Peyer's patch (tissue), 4 donors: ENCODE results near the gene NBDY. TPM values are rescaled to one million over a fixed set of nuclear protein-coding genes. Genes with fewer than 3 reads are reported as not detected.
"Not testable (repeated sequence)": the region's sequence is repeated elsewhere in the genome, so short reads cannot be mapped to it uniquely, and the experiment has no call there.

ENCODE experiments used
- DNase-seq, 3 donors: peaks; one replicate each; pipeline ENCODE4 v3.0.0-alpha.2; 2017 to 2019
- H3K27ac ChIP-seq, 4 donors: fragments of 200-600 bp; sonication (generic); one replicate each; pipeline ENCODE4 v1.5.1; 2016 to 2019
- H3K27me3 ChIP-seq, 2 donors: fragments of 200-600 bp; sonication (generic); one replicate each; pipeline ENCODE4 v1.5.1; 2019
- H3K36me3 ChIP-seq, 3 donors: fragments of 200-600 bp; sonication (generic); one replicate each; pipeline ENCODE4 v1.5.1; 2016 to 2019
- H3K4me1 ChIP-seq, 4 donors: fragments of 200-600 bp; sonication (generic); one replicate each; pipeline ENCODE4 v1.5.1; 2016 to 2019
- H3K4me3 ChIP-seq, 4 donors: fragments of 200-600 bp; sonication (generic); 1 replicate in 3 of 4; 2 replicates in 1 of 4; pipeline ENCODE4 v1.5.1; 2016 to 2019; ENCODE audit warnings: mild to moderate bottlenecking in 1 of 4
- H3K9me3 ChIP-seq, 4 donors: fragments of 200-600 bp; sonication (generic); one replicate each; pipeline ENCODE4 v1.5.1; 2016 to 2019; ENCODE audit warnings: mild to moderate bottlenecking in 1 of 4
- CTCF ChIP-seq, 6 experiments: fragments of 450-650 bp in 4 of 6; fragments of 200-600 bp in 2 of 6; sonication (generic) in 1 of 6; IDR thresholded peaks; one replicate each; pipeline ENCODE4 v1.5.1; 2017 to 2019; ENCODE audit warnings: antibody characterized with exemption in 6 of 6, mild to moderate bottlenecking in 3 of 6, moderate library complexity in 1 of 6
- POLR2A ChIP-seq, 2 donors: fragments of 450-650 bp; IDR thresholded peaks; one replicate each; pipeline ENCODE4 v1.5.1; 2017; ENCODE audit warnings: antibody characterized with exemption in 2 of 2, mild to moderate bottlenecking in 2 of 2, moderate library complexity in 2 of 2
- total RNA-seq, 4 donors: library from RNA; depleted of rRNA; stranded (reverse); fragments of >200 nt; gene quantifications; one replicate each; pipeline ENCODE4 v1.1.0, GENCODE V29; 2016

The NBDY gene
- total RNA-seq, 4 donors from 2014 or later = 9.1 to 14.0 (median 12.7) TPM

DNA sequence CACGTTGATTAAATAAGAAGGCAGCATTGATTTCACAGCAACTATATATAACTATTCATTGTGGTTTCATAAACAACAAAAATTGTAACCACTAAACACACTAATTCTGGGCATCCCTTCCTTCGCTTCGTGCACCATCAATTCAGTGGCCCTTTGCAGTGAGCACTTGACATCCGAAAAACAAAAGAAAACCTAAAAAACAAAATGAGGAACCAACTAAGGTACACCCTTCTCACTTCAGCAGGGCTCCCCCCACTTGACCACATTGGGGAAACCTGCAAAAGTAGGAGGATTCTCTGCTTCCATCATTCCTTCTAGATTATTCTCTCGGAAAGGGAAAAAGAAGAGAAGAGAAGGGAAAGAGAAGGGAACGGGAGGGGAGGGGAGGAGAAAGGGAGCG is 28.3 kb downstream of the NBDY start:
- Histone ChIP-seq H3K4me3 (no peak overlapping the region), H3K27ac (no peak overlapping the region), H3K27me3 (no peaks in the 10 kb centered on the region), H3K9me3 (no peaks in the 10 kb centered on the region), H3K4me1 (no peaks in the 10 kb centered on the region), H3K36me3 (no peaks in the 10 kb centered on the region)
- DNase-seq = peak in 1 of 3 donors; percentile 14
- TF ChIP-seq POLR2A (IDR thresholded peaks at IDR 0.05) (no peak), CTCF (IDR thresholded peaks at IDR 0.05) (no peak)

DNA sequence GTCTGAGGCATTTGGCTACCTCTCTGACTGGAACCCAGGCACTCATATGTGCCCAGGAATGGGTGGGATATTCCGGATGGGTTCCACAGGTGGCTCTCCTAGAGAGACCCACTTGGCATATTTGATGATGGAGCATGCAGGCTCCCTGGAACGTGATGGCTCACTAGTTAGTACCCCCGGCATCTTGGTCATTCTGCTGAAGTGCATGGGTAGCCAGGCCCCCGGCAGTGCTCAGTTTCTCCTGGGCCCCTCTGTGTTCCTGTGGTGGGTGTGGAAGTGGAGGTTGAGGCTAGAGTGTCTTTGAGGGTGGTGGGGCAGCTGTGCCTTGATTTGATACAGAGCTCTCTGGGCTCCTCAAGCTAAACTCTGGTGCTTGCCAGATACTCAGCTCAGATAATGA is 29.4 kb downstream of the NBDY start:
- no peak for DNase-seq
- TF ChIP-seq CTCF (IDR thresholded peaks at IDR 0.05) (no peak), POLR2A (IDR thresholded peaks at IDR 0.05) (no peak)
- no peaks in the 10 kb centered on the region for H3K9me3 ChIP-seq
- H3K4me3 ChIP-seq = no peak overlapping the region
- peaks cover 0 to 6% (median 0%) of the 10 kb centered on the region in 4 donors for H3K4me1 ChIP-seq
- H3K27ac ChIP-seq = no peak overlapping the region
- no peaks in the 10 kb centered on the region for H3K27me3 ChIP-seq
- H3K36me3 ChIP-seq = no peaks in the 10 kb centered on the region

DNA sequence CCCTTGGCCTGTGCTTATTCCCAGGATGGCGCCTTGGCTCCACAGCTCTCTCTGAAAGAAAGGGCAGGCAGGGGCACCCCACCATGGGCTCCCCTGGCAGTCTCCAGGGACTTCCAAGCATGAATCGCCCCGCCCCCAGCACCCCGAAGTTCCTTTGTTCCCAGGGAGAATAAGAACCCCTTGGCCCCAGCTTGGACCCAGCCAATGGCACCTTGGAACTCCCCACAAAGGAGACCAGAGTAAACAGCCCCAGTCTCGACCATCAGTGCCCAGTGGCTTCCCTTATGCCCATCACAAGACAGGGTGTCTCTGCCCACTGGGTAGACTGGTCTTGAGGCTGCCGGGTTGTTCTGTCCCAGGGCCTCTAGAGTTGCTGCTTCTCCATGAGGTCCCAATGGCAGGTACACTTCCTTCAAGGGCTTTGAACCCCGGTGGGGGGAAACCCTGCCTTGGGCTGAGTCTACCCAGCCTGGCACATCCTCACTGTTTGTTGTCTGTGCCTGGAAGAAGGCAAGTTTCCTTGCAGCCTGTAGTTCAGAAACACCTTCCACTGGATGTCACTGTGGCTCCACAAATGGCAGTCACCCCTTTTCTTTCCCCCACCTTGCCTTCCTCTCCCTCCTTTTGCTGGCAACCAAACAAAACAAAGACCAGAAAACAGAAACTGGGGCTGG is 30.8 kb downstream of the NBDY start:
- Histone ChIP-seq H3K27me3 (no peaks in the 10 kb centered on the region), H3K36me3 (no peaks in the 10 kb centered on the region), H3K4me1 (peaks cover 0 to 9% (median 0%) of the 10 kb centered on the region in 4 donors), H3K27ac (no peak overlapping the region), H3K4me3 (no peak overlapping the region), H3K9me3 (no peaks in the 10 kb centered on the region)
- no peak for DNase-seq
- TF ChIP-seq POLR2A (IDR thresholded peaks at IDR 0.05) (no peak), CTCF (IDR thresholded peaks at IDR 0.05) (no peak)

DNA sequence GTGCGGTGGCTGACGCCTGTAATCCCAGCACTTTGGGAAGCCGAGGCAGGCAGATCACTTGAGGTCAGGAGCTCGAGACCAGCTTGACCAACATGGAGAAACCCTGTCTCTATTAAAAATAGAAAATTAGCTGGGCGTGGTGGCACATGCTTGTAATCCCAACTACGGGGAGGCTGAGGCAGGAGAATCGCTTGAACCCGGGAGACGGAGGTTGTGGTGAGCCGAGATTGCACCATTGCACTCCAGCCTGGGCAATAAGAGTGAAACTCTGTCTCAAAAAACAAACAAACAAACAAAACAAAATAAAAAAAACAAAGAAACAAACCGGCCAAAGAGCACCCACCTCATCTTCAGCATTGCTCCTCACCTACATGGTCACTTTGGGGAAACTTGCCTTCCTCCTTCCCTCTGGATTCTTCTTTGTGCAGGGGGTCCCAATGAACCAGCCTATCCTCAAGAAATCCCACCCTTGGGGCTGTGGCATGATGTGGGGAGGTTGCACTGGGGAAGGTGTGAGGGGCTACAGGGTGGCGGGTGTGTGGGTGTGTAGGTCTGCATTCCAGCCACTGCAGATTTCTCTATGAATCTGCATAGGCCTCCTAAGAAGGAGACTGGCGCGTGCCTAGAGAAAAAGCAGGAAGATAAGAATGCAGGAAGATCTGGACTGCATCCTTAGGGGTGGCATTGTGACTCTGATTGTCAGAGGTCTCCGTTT is 31.5 kb downstream of the NBDY start:
- DNase-seq, H3K36me3 ChIP-seq, H3K27me3 ChIP-seq, H3K9me3 ChIP-seq, H3K27ac ChIP-seq, H3K4me3 ChIP-seq: not testable (repeated sequence)
- peaks cover 0 to 12% (median 0%) of the 10 kb centered on the region in 4 donors for H3K4me1 ChIP-seq

DNA sequence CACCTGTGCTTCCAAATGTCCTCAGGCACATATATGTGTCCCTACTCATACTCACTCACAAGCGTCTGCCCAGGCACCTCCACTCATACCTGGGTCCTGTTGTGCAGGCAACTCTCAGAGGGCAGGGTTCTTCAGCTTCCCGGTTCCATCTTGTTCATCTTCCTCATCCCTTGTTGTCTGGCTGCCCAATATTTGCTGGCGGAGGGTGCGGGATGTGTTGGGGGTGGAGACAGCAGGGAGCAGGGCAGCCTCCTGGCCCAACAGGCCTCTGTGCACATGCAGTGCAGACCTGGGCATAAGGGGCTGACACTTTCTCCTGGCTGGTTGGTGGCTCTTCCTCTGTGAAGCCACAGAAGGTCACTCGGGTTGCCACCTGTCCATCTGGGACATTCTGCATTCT is 32.1 kb downstream of the NBDY start:
- Histone ChIP-seq H3K36me3 (no peaks in the 10 kb centered on the region), H3K4me1 (peaks cover 0 to 12% (median 0%) of the 10 kb centered on the region in 4 donors), H3K4me3 (no peak overlapping the region), H3K27ac (no peak overlapping the region), H3K9me3 (no peaks in the 10 kb centered on the region), H3K27me3 (no peaks in the 10 kb centered on the region)
- DNase-seq = peak in 1 of 3 donors; percentile 27
- TF ChIP-seq POLR2A (IDR thresholded peaks at IDR 0.05) = no peak
- TF ChIP-seq CTCF (IDR thresholded peaks at IDR 0.05) = no peak

- Histone ChIP-seq H3K27ac (no peak overlapping the region), H3K27me3 (no peaks in the 10 kb centered on the region), H3K9me3 (no peaks in the 10 kb centered on the region), H3K36me3 (no peaks in the 10 kb centered on the region), H3K4me3 (no peak overlapping the region), H3K4me1 (peaks cover 0 to 12% (median 0%) of the 10 kb centered on the region in 4 donors)
- peak in 1 of 3 donors; percentile 17 for DNase-seq
- TF ChIP-seq POLR2A (IDR thresholded peaks at IDR 0.05) (no peak), CTCF (IDR thresholded peaks at IDR 0.05) (no peak)
These were observed 33.2 kb downstream of the NBDY start for GRCh38 chrX:56762220-56762619.
